ENCODE data around the gene CTBP1. TPM values are rescaled to one million over a fixed set of nuclear protein-coding genes. Genes with fewer than 3 reads are reported as not detected.

The CTBP1 gene
- polyA plus RNA-seq, 1 donor from 2014 or later, result 325 TPM

GRCh38 chr4:1204286-1204827 is 44.6 kb downstream of the CTBP1 start:
- TF ChIP-seq RAD21 (conservative IDR thresholded peaks at IDR 0.05) (no peak), TAF1 (IDR thresholded peaks at IDR 0.05; ENCODE audit: low read depth) (no peak), SMC3 (conservative IDR thresholded peaks at IDR 0.05; ENCODE audit: poor library complexity) (no peak), EP300 (conservative IDR thresholded peaks at IDR 0.05; ENCODE audit: poor library complexity, severe bottlenecking) (no peak), REST (IDR thresholded peaks at IDR 0.05; ENCODE audit: borderline replicate concordance) (no peak), POLR2AphosphoS5 (IDR thresholded peaks at IDR 0.05) (no peak), EZH2 (IDR thresholded peaks at IDR 0.05; ENCODE audit: borderline replicate concordance, insufficient read depth, low read length, poor library complexity, severe bottlenecking) (no peak), MXI1 (conservative IDR thresholded peaks at IDR 0.05; ENCODE audit: poor library complexity, severe bottlenecking) (no peak), CTCF (IDR thresholded peaks at IDR 0.05; ENCODE audit: poor library complexity, severe bottlenecking) (no peak)
- no peaks in the 10 kb centered on the region for H3F3A ChIP-seq (ENCODE audit: insufficient read depth, low read length, poor library complexity, severe bottlenecking)

GRCh38 chr4:1203026-1203616 is 45.8 kb downstream of the CTBP1 start:
- H3K79me2 ChIP-seq (replicated peaks; ENCODE audit: insufficient read depth, low read length), result no peaks in the 10 kb centered on the region
- no peak overlapping the region for H3K4me2 ChIP-seq (ENCODE audit: low read length)
- TF ChIP-seq CTCF (IDR thresholded peaks at IDR 0.05; ENCODE audit: poor library complexity, severe bottlenecking), result no peak
- TF ChIP-seq REST (IDR thresholded peaks at IDR 0.05; ENCODE audit: borderline replicate concordance), result no peak
- TF ChIP-seq EP300 (conservative IDR thresholded peaks at IDR 0.05; ENCODE audit: poor library complexity, severe bottlenecking), result no peak
- TF ChIP-seq POLR2AphosphoS5 (IDR thresholded peaks at IDR 0.05), result no peak
- TF ChIP-seq TAF1 (IDR thresholded peaks at IDR 0.05; ENCODE audit: low read depth), result no peak
- TF ChIP-seq RAD21 (conservative IDR thresholded peaks at IDR 0.05), result no peak
- TF ChIP-seq EZH2 (IDR thresholded peaks at IDR 0.05; ENCODE audit: borderline replicate concordance, insufficient read depth, low read length, poor library complexity, severe bottlenecking), result no peak
- H3K4me3 ChIP-seq (ENCODE audit: low read length), result no peak overlapping the region
- no peak overlapping the region for H2AFZ ChIP-seq (ENCODE audit: low read depth, low read length)
- no peaks in the 10 kb centered on the region for H3K9me3 ChIP-seq (ENCODE audit: low read length)
- H3K36me3 ChIP-seq (ENCODE audit: insufficient read depth, low read length), result no peaks in the 10 kb centered on the region
- H3K27ac ChIP-seq (ENCODE audit: low read length), result no peak overlapping the region
- H3F3A ChIP-seq (ENCODE audit: insufficient read depth, low read length, poor library complexity, severe bottlenecking), result no peaks in the 10 kb centered on the region
- no peaks in the 10 kb centered on the region for H4K20me1 ChIP-seq (ENCODE audit: insufficient read depth)
- no peak overlapping the region for H3K9ac ChIP-seq (ENCODE audit: low read length)
- H3K27me3 ChIP-seq (ENCODE audit: insufficient read depth, low read depth, low read length), result no peaks in the 10 kb centered on the region
- H3K9me2 ChIP-seq (ENCODE audit: insufficient read depth, low read length), result no peaks in the 10 kb centered on the region

More at GRCh38 chr4:1204286-1204827, 44.6 kb downstream of the CTBP1 start:
- H3K9me3 ChIP-seq (ENCODE audit: low read length), result no peaks in the 10 kb centered on the region
- no peaks in the 10 kb centered on the region for H4K20me1 ChIP-seq (ENCODE audit: insufficient read depth)
- H3K27me3 ChIP-seq (ENCODE audit: insufficient read depth, low read depth, low read length), result no peaks in the 10 kb centered on the region
- no peaks in the 10 kb centered on the region for H3K36me3 ChIP-seq (ENCODE audit: insufficient read depth, low read length)
- no peak overlapping the region for H3K4me2 ChIP-seq (ENCODE audit: low read length)
- no peak overlapping the region for H3K4me3 ChIP-seq (ENCODE audit: low read length)
- H2AFZ ChIP-seq (ENCODE audit: low read depth, low read length), result no peak overlapping the region
- no peaks in the 10 kb centered on the region for H3K79me2 ChIP-seq (replicated peaks; ENCODE audit: insufficient read depth, low read length)
- no peak overlapping the region for H3K27ac ChIP-seq (ENCODE audit: low read length)
- no peak overlapping the region for H3K9ac ChIP-seq (ENCODE audit: low read length)
- no peaks in the 10 kb centered on the region for H3K9me2 ChIP-seq (ENCODE audit: insufficient read depth, low read length)
